ENCODE results near the gene DNAJC11. TPM values are rescaled to one million over a fixed set of nuclear protein-coding genes. Genes with fewer than 3 reads are reported as not detected.

Gene DNAJC11
- polyA plus RNA-seq, 1 of the 3 experiments (the other 2 are of a cell fraction): 38.2 TPM

- TF ChIP-seq TCF12 (IDR thresholded peaks at IDR 0.05) (no peak), YY1 (IDR thresholded peaks at IDR 0.05; ENCODE audit: low read depth) (no peak), REST (IDR thresholded peaks at IDR 0.05; ENCODE audit: low read depth, low read length) (no peak)
Observed at GRCh38 chr1:6632588-6633514, 68.8 kb downstream of the DNAJC11 start (continued).

DNA sequence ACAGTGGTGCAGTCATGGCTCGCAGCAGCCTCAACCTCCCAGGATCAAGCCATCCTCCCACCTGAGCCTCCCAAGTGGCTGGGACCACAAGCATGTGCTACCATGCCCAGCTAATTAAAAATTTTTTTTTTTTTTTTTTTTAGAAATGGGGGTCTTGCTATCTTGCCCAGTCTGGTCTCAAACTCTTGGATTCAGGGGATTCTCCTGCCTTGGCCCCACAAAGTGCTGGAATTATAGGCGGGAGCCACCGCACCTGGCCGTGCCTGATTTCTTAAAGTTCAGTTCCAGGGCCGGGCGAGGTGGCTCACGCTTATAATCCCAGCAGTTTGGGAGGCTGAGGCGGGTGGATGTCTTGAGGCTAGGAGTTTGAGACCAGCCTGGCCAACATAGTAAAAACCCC is 70.6 kb downstream of the DNAJC11 start:
- Histone ChIP-seq H3K9me2 (no peaks in the 10 kb centered on the region), H3K36me3 (replicated peaks in 1 of 2; ENCODE audit: control insufficient read depth in 1 of 2, insufficient read depth in 2 of 2, low read length in 1 of 2) (peaks cover 0 to 54% of the 10 kb centered on the region in 2 experiments), H3K4me2 (no peak overlapping the region), H4K20me1 (ENCODE audit: insufficient read depth) (no peaks in the 10 kb centered on the region), H3K9ac (no peak overlapping the region), H3K9me3 (no peaks in the 10 kb centered on the region), H3F3A (replicated peaks; ENCODE audit: insufficient read depth) (peaks cover 5% of the 10 kb centered on the region), H3K4me1 (ENCODE audit: control insufficient read depth in 1 of 2, insufficient read depth in 2 of 2, low read depth in 1 of 2, low read length in 1 of 2) (no peaks in the 10 kb centered on the region; a peak in 1 of 4 replicates), H3K4me3 (ENCODE audit: low read depth in 2 of 2, low read length in 1 of 2) (no peak overlapping the region), H3K27me3 (ENCODE audit: insufficient read depth) (no peaks in the 10 kb centered on the region), H3K27ac (ENCODE audit: low read depth in 2 of 2, low read length in 1 of 2) (no peak overlapping the region), H3K79me2 (ENCODE audit: insufficient read depth) (peaks cover 26% of the 10 kb centered on the region), H2AFZ (ENCODE audit: low read depth) (no peak overlapping the region)
- ChIA-PET POLR2A (no interaction called here), CTCF (no interaction called here)
- WGBS (ENCODE audit: low lambda C conversion rate): 99% methylated on average over 8 of the region's 8 CpGs
- no peak for DNase-seq
- TF ChIP-seq NRF1 (IDR thresholded peaks at IDR 0.05; ENCODE audit: low read depth, low read length): no peak
- no peak for TF ChIP-seq PBX3 (IDR thresholded peaks at IDR 0.05)
- no peak for TF ChIP-seq MXI1 (IDR thresholded peaks at IDR 0.05; ENCODE audit: low read depth, low read length)
- no peak for TF ChIP-seq ZBTB33 (IDR thresholded peaks at IDR 0.05; ENCODE audit: borderline replicate concordance, low read depth)
- TF ChIP-seq, protein P1, sequence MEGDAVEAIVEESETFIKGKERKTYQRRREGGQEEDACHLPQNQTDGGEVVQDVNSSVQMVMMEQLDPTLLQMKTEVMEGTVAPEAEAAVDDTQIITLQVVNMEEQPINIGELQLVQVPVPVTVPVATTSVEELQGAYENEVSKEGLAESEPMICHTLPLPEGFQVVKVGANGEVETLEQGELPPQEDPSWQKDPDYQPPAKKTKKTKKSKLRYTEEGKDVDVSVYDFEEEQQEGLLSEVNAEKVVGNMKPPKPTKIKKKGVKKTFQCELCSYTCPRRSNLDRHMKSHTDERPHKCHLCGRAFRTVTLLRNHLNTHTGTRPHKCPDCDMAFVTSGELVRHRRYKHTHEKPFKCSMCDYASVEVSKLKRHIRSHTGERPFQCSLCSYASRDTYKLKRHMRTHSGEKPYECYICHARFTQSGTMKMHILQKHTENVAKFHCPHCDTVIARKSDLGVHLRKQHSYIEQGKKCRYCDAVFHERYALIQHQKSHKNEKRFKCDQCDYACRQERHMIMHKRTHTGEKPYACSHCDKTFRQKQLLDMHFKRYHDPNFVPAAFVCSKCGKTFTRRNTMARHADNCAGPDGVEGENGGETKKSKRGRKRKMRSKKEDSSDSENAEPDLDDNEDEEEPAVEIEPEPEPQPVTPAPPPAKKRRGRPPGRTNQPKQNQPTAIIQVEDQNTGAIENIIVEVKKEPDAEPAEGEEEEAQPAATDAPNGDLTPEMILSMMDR (IDR thresholded peaks at IDR 0.05): no peak
- TF ChIP-seq GATA2 (CRISPR knock-in tag; IDR thresholded peaks at IDR 0.05): no peak
- TF ChIP-seq EP300 (IDR thresholded peaks at IDR 0.05; ENCODE audit: borderline replicate concordance in 1 of 2, low read depth in 1 of 2, low read length in 1 of 2): no peak
- TF ChIP-seq ELF1 (IDR thresholded peaks at IDR 0.05): no peak
- TF ChIP-seq SIN3A (IDR thresholded peaks at IDR 0.05; ENCODE audit: borderline replicate concordance, low read depth, low read length): no peak
- TF ChIP-seq MAX (IDR thresholded peaks at IDR 0.05; ENCODE audit: low read depth): no peak
- no peak for TF ChIP-seq EZH2phosphoT487 (IDR thresholded peaks at IDR 0.05; ENCODE audit: borderline replicate concordance, low read depth)
- TF ChIP-seq YY1 (IDR thresholded peaks at IDR 0.05; ENCODE audit: low read depth): no peak
- no peak for TF ChIP-seq REST (IDR thresholded peaks at IDR 0.05; ENCODE audit: low read depth, low read length)

Data from SK-N-SH (cell line).